HEK293 (cell line): ENCODE results near the gene L3MBTL4.

Experiments used
- CTCF ChIA-PET: fragments of 350-600 bp; formaldehyde crosslinking; extraction: SDS; loops from one replicate; lab custom pipeline; 2021; ENCODE audit warnings: antibody characterized with exemption; lab: Yijun Ruan, JAX
- POLR2A ChIA-PET: fragments of 300-600 bp; formaldehyde crosslinking; extraction: SDS; loops from one replicate; lab custom pipeline; 2020; ENCODE audit warnings: antibody characterized with exemption, inconsistent platforms; lab: Yijun Ruan, JAX
- H3K27ac ChIP-seq: fragments of 200-500 bp; sonication (Bioruptor generic); 2 replicates; pipeline ENCODE4 v1.5.1; 2014; ENCODE audit warnings: low read depth, low read length, control low read depth, inconsistent platforms; ENCODE audit errors: extremely low read depth
- H3K36me3 ChIP-seq, 2 experiments: fragments of 200-500 bp in 1 of 2; sonication (Bioruptor generic) in 1 of 2; 1 replicate in 1 of 2; 2 replicates in 1 of 2; pipeline ENCODE4 v1.5.1; 2014 to 2017; ENCODE audit warnings: inconsistent platforms in 2 of 2, low read length in 2 of 2; ENCODE audit not compliant: control insufficient read depth in 2 of 2, insufficient read depth in 1 of 2
- H3K4me1 ChIP-seq: fragments of 200-500 bp; sonication (Bioruptor generic); 2 replicates; pipeline ENCODE4 v1.5.1; 2014; ENCODE audit warnings: mild to moderate bottlenecking, low read length, inconsistent platforms; ENCODE audit not compliant: control insufficient read depth, insufficient read depth
- H3K4me3 ChIP-seq: 2 replicates; pipeline ENCODE4 v1.5.1; 2011; ENCODE audit warnings: low read depth, mild to moderate bottlenecking, control low read depth, low read length, moderate library complexity
- H3K9me3 ChIP-seq: fragments of 200-500 bp; sonication (Bioruptor generic); 2 replicates; pipeline ENCODE4 v1.5.1; 2014; ENCODE audit warnings: low read depth, low read length, inconsistent platforms; ENCODE audit not compliant: control insufficient read depth, insufficient read depth
- KLF16 ChIP-seq: fragments of 450-650 bp; formaldehyde crosslinking; IDR thresholded peaks from 2 replicates; pipeline ENCODE4 v1.5.1; 2017; ENCODE audit warnings: missing biosample characterization, missing genetic modification characterization
- SCRT1 ChIP-seq: fragments of 450-650 bp; formaldehyde crosslinking; IDR thresholded peaks from 2 replicates; pipeline ENCODE4 v1.5.1; 2016; ENCODE audit warnings: missing biosample characterization, missing genetic modification characterization, borderline replicate concordance
- TCF7L2 ChIP-seq: IDR thresholded peaks from 2 replicates; pipeline ENCODE4 v1.6.1; 2011; ENCODE audit warnings: low read depth, mild to moderate bottlenecking, inconsistent platforms, low read length, moderate library complexity, borderline replicate concordance
- ZNF302 ChIP-seq: fragments of 450-650 bp; formaldehyde crosslinking; IDR thresholded peaks from 2 replicates; pipeline ENCODE4 v1.5.1; 2016; ENCODE audit warnings: missing biosample characterization, missing genetic modification characterization, low read depth
- ZNF596 ChIP-seq: fragments of 450-650 bp; IDR thresholded peaks from 2 replicates; pipeline ENCODE4 v1.5.0; 2018; ENCODE audit warnings: missing biosample characterization, mild to moderate bottlenecking, missing genetic modification characterization, moderate library complexity
- ZSCAN30 ChIP-seq: fragments of 450-650 bp; IDR thresholded peaks from 2 replicates; pipeline ENCODE4 v1.5.1; 2018; ENCODE audit warnings: missing biosample characterization, mild to moderate bottlenecking, missing genetic modification characterization, moderate library complexity
- ZXDB ChIP-seq: fragments of 450-650 bp; formaldehyde crosslinking; IDR thresholded peaks from 2 replicates; pipeline ENCODE4 v1.5.1; 2016; ENCODE audit warnings: missing biosample characterization, missing genetic modification characterization
- TF ChIP-seq, protein P1 (sequence below): fragments of 450-650 bp; formaldehyde crosslinking; IDR thresholded peaks from 2 replicates; pipeline ENCODE4 v1.5.1; 2016; ENCODE audit warnings: missing biosample characterization, missing genetic modification characterization, borderline replicate concordance
- TF ChIP-seq, protein P2 (sequence below): fragments of 450-650 bp; formaldehyde crosslinking; IDR thresholded peaks from 2 replicates; pipeline ENCODE4 v1.5.1; 2017; ENCODE audit warnings: missing biosample characterization, missing genetic modification characterization
- TF ChIP-seq, protein P3 (sequence below): fragments of 450-650 bp; formaldehyde crosslinking; IDR thresholded peaks from 2 replicates; pipeline ENCODE4 v1.5.1; 2016; ENCODE audit warnings: missing biosample characterization, missing genetic modification characterization

The L3MBTL4 gene

DNA sequence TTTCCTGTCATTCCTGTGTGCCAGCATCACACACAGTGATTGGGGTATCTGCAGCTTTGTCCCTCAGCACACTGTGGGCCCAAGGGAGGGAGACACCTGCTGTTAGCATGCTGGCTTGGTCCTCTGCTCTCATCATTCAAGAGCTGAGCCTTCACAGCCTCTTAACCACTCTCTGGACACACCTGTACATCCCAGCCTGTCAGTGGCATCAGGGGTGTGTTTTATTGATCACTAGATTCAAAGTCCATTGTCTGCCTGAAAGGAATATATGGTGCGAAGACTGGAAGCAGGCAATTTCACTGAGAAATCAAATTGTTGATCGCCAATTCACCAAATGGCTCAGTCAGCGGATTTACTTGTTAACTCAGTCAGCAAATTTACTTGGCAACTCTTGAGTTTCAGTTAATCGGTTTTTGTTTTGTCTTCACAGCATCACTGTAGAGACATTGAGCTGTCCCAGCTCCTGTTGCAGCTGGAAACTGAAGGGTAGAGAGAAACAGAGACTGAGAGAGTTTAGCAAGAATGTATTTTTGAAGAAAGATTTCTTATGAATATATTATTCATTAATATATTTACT, 463.1 kb downstream of the L3MBTL4 start (continued):
- TF ChIP-seq, protein P1, sequence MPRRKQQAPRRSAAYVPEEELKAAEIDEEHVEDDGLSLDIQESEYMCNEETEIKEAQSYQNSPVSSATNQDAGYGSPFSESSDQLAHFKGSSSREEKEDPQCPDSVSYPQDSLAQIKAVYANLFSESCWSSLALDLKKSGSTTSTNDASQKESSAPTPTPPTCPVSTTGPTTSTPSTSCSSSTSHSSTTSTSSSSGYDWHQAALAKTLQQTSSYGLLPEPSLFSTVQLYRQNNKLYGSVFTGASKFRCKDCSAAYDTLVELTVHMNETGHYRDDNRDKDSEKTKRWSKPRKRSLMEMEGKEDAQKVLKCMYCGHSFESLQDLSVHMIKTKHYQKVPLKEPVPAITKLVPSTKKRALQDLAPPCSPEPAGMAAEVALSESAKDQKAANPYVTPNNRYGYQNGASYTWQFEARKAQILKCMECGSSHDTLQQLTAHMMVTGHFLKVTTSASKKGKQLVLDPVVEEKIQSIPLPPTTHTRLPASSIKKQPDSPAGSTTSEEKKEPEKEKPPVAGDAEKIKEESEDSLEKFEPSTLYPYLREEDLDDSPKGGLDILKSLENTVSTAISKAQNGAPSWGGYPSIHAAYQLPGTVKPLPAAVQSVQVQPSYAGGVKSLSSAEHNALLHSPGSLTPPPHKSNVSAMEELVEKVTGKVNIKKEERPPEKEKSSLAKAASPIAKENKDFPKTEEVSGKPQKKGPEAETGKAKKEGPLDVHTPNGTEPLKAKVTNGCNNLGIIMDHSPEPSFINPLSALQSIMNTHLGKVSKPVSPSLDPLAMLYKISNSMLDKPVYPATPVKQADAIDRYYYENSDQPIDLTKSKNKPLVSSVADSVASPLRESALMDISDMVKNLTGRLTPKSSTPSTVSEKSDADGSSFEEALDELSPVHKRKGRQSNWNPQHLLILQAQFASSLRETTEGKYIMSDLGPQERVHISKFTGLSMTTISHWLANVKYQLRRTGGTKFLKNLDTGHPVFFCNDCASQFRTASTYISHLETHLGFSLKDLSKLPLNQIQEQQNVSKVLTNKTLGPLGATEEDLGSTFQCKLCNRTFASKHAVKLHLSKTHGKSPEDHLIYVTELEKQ = no peak

DNA sequence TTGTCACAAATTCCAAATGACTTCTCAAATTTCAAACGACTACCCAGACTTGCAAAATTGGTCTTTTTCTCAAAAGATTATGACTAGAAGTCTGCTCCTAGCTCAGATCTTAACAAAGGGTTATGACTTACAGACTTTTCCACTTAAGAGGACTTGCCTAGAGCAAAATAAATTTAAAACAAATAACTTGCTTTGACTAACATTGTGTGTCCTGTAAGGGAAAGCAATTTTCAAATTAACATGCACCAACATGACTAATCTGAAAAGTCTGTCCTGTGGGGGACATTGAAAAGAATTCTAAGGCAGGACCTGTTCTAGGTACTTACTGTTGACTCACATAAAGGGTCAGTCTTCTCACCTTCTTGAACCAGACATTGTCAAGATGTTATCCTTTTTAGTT, 465.9 kb downstream of the L3MBTL4 start:
- H3K4me1 ChIP-seq = peaks cover 6% of the 10 kb centered on the region; the same call in 1 of the 2 replicates
- H3K27ac ChIP-seq = no peak overlapping the region
- H3K4me3 ChIP-seq = no peak overlapping the region
- H3K9me3 ChIP-seq = no peaks in the 10 kb centered on the region
- POLR2A ChIA-PET = interaction anchor here (0.7 kb wide), 1 partner anchor 60 kb away, joined by 3 read pairs; no protein-coding TSS in a partner anchor
- no peak for TF ChIP-seq ZXDB (tag by site-specific recombination)
- TF ChIP-seq, protein P2, sequence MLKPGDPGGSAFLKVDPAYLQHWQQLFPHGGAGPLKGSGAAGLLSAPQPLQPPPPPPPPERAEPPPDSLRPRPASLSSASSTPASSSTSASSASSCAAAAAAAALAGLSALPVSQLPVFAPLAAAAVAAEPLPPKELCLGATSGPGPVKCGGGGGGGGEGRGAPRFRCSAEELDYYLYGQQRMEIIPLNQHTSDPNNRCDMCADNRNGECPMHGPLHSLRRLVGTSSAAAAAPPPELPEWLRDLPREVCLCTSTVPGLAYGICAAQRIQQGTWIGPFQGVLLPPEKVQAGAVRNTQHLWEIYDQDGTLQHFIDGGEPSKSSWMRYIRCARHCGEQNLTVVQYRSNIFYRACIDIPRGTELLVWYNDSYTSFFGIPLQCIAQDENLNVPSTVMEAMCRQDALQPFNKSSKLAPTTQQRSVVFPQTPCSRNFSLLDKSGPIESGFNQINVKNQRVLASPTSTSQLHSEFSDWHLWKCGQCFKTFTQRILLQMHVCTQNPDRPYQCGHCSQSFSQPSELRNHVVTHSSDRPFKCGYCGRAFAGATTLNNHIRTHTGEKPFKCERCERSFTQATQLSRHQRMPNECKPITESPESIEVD (tag by site-specific recombination) = peak; percentile 17; the same call in 1 of the 2 replicates
- CTCF ChIA-PET = interaction anchor here (1.4 kb wide), 1 partner anchor 573 kb away, joined by 4 read pairs; no protein-coding TSS in a partner anchor
- H3K36me3 ChIP-seq = no peaks in the 10 kb centered on the region

DNA sequence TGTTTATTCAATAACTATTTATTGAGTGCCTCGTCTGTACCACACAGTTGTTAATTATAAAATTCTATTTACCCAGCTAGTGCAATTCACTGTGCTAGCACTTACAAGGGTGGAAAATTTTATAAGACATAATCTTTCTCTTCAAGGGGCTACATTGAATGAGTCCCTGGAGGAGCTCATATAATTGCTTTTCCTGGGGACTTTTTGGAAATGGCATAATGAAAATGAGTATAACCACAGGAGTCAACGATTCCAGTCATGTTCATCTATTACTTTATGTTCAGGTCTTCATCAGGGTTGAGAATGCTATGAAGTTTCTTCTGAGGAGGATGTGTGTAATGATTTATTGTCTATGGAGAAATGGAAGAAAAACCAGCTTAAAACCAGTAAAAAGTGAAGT, 466.5 kb downstream of the L3MBTL4 start:
- ChIA-PET CTCF (interaction anchor here (1.4 kb wide), 1 partner anchor 573 kb away, joined by 4 read pairs; no protein-coding TSS in a partner anchor), POLR2A (interaction anchor here (0.7 kb wide), 1 partner anchor 59 kb away, joined by 3 read pairs; no protein-coding TSS in a partner anchor)
- H3K9me3 ChIP-seq = no peaks in the 10 kb centered on the region
- H3K27ac ChIP-seq = no peak overlapping the region
- no peak overlapping the region for H3K4me3 ChIP-seq
- H3K4me1 ChIP-seq = peaks cover 8% of the 10 kb centered on the region; the same call in 1 of the 2 replicates
- TF ChIP-seq ZNF596 (tag by site-specific recombination) (no peak), KLF16 (tag by site-specific recombination) (no peak), ZSCAN30 (tag by site-specific recombination) (no peak), SCRT1 (tag by site-specific recombination) (no peak), ZNF302 (tag by site-specific recombination) (no peak), TCF7L2 (no peak)
- TF ChIP-seq, protein P2 (tag by site-specific recombination) = no peak
- TF ChIP-seq, protein P3, sequence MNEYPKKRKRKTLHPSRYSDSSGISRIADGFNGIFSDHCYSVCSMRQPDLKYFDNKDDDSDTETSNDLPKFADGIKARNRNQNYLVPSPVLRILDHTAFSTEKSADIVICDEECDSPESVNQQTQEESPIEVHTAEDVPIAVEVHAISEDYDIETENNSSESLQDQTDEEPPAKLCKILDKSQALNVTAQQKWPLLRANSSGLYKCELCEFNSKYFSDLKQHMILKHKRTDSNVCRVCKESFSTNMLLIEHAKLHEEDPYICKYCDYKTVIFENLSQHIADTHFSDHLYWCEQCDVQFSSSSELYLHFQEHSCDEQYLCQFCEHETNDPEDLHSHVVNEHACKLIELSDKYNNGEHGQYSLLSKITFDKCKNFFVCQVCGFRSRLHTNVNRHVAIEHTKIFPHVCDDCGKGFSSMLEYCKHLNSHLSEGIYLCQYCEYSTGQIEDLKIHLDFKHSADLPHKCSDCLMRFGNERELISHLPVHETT (tag by site-specific recombination) = no peak
- H3K36me3 ChIP-seq = no peaks in the 10 kb centered on the region
